ENCODE results near the gene BTC. TPM values are rescaled to one million over a fixed set of nuclear protein-coding genes. Genes with fewer than 3 reads are reported as not detected.

BTC gene
- total RNA-seq, 1 experiment from 2014 or later, result not detected

GRCh38 chr4:74793757-74794381 is 454 bp downstream of the BTC start:
- no peak overlapping the region for H4K91ac ChIP-seq (ENCODE audit: insufficient read length, low read depth, low read length)
- no peaks in the 10 kb centered on the region for H3K9me3 Mint-ChIP-seq
- H3K9ac ChIP-seq (ENCODE audit: extremely low read depth, insufficient read length, low read length), result no peak overlapping the region
- no peak overlapping the region for H2BK20ac ChIP-seq (ENCODE audit: low read depth, low read length, poor library complexity, severe bottlenecking)
- H2AK5ac ChIP-seq (ENCODE audit: insufficient read length, low read length), result no peak overlapping the region
- no peak overlapping the region for H2BK5ac ChIP-seq (ENCODE audit: insufficient read length, low read length)
- H3K23ac ChIP-seq (ENCODE audit: insufficient read length, low read depth, low read length), result no peak overlapping the region
- H3K36me3 Mint-ChIP-seq (ENCODE audit: insufficient read depth in 1 of 3, low read depth in 3 of 3), result no peaks in the 10 kb centered on the region
- H3K14ac ChIP-seq (ENCODE audit: insufficient read depth, low read length), result peak overlapping the region; percentile 63; the same call in 1 of the 2 replicates
- no peak overlapping the region for H2BK15ac ChIP-seq (ENCODE audit: low read depth, low read length)
- H3K9me3 ChIP-seq (ENCODE audit: control insufficient read depth, low read depth, low read length), result no peaks in the 10 kb centered on the region
- peaks cover 9% of the 10 kb centered on the region for H3K23me2 ChIP-seq (ENCODE audit: insufficient read length, low read depth, low read length, poor library complexity, severe bottlenecking)
- no peak overlapping the region for H2AFZ ChIP-seq (ENCODE audit: low read length)
- peaks cover 6% of the 10 kb centered on the region; the same call in 1 of the 2 replicates for H3K4me1 ChIP-seq (ENCODE audit: insufficient read depth, low read length)
- H3K27ac ChIP-seq (ENCODE audit: insufficient read length, low read depth, low read length), result no peak overlapping the region
- peak overlapping the region; percentile 61 for H3K4me2 ChIP-seq (ENCODE audit: insufficient read depth, insufficient read length, low read length)
- H3K27me3 Mint-ChIP-seq (ENCODE audit: low read depth), result peaks cover 45% of the 10 kb centered on the region
- H2BK12ac ChIP-seq (ENCODE audit: insufficient read length, low read depth, low read length), result no peak overlapping the region
- H3K4me1 Mint-ChIP-seq, result peaks cover 13 to 17% of the 10 kb centered on the region in 2 experiments
- no peak overlapping the region for H3K18ac ChIP-seq (ENCODE audit: insufficient read length, low read depth, low read length)
- H3K27me3 ChIP-seq (ENCODE audit: insufficient read depth, low read length), result no peaks in the 10 kb centered on the region; the same call in 1 of the 2 replicates
- H3K79me1 ChIP-seq (ENCODE audit: insufficient read depth, low read depth, low read length, poor library complexity, severe bottlenecking), result no peaks in the 10 kb centered on the region
- H3K56ac ChIP-seq (ENCODE audit: insufficient read length, low read depth, low read length), result no peak overlapping the region
- no peak overlapping the region for H3K27ac Mint-ChIP-seq
- no CpG with 5 or more reads among the region's 42 CpGs for WGBS (ENCODE audit: extremely low coverage, insufficient read length, low lambda C conversion rate)
- H3K79me2 ChIP-seq (ENCODE audit: insufficient read depth, low read length), result no peaks in the 10 kb centered on the region
- no peak overlapping the region for H3K4ac ChIP-seq (ENCODE audit: low read depth, low read length)
- H4K5ac ChIP-seq (ENCODE audit: insufficient read length, low read depth, low read length), result no peak overlapping the region
- H4K8ac ChIP-seq (replicated peaks; ENCODE audit: insufficient read length, low read depth, low read length), result no peak overlapping the region
- peak; percentile 91 for DNase-seq
- peak; percentile 64 for TF ChIP-seq CTCF (conservative IDR thresholded peaks at IDR 0.05)
- H4K20me1 ChIP-seq (ENCODE audit: control insufficient read depth, insufficient read depth, insufficient read length), result no peaks in the 10 kb centered on the region
- H2BK120ac ChIP-seq (ENCODE audit: low read depth, low read length, poor library complexity, severe bottlenecking), result no peak overlapping the region
- no peak overlapping the region for H3T11ph ChIP-seq (ENCODE audit: low read length)
- H3K4me3 Mint-ChIP-seq, result peak overlapping the region; percentile 75 to 78
